Measurements from ENCODE around the gene CHRNA4. TPM values are rescaled to one million over a fixed set of nuclear protein-coding genes. Genes with fewer than 3 reads are reported as not detected.

The CHRNA4 gene
- total and polyA plus RNA-seq, 12 donors = 0.06 to 0.57 (median 0.26) TPM; not detected in 5

DNA sequence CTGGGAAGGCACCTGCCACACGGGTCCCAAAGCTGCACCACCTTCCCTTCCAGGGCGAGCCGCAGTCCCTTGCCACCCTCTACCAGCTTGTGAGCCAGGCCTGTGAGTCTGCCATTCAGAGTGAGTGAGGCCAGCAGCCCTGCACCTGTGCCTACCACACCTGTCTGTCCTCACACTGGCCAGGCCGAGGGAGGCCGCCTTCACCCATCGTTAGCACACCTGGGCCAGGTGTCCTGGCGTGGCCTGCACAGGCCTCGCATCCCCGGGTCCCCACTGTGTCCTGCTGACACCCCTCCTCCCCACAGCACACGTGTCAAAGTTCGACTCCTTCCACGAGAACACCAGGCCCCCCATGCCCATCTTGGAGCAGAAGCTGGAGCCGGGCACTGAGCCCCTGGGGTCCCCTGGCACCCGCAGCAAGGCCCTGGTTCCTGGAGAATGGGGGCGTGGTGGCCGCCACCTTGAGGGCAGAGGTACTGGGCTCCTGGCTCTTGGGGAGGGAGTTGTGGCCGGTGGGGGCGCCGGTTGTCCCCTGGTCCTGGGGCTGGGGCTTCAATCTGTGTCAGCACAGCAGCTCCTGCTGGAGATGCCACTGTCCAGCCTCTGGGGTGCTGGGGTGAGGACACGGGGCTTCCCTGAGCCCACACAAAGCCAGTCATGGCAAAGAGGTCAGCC is 33.0 kb downstream of the CHRNA4 start:
- H3K4me1 ChIP-seq (replicated peaks in 1 of 2) = no peaks in the 10 kb centered on the region
- TF ChIP-seq, protein P1, sequence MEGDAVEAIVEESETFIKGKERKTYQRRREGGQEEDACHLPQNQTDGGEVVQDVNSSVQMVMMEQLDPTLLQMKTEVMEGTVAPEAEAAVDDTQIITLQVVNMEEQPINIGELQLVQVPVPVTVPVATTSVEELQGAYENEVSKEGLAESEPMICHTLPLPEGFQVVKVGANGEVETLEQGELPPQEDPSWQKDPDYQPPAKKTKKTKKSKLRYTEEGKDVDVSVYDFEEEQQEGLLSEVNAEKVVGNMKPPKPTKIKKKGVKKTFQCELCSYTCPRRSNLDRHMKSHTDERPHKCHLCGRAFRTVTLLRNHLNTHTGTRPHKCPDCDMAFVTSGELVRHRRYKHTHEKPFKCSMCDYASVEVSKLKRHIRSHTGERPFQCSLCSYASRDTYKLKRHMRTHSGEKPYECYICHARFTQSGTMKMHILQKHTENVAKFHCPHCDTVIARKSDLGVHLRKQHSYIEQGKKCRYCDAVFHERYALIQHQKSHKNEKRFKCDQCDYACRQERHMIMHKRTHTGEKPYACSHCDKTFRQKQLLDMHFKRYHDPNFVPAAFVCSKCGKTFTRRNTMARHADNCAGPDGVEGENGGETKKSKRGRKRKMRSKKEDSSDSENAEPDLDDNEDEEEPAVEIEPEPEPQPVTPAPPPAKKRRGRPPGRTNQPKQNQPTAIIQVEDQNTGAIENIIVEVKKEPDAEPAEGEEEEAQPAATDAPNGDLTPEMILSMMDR (IDR thresholded peaks at IDR 0.05) = no peak
- no peak for TF ChIP-seq POLR2A (IDR thresholded peaks at IDR 0.05)
- 86 to 93% (median 88%) methylated on average over 10 to 20 of the region's 20 CpGs for WGBS, 4 donors
- H3K27me3 ChIP-seq = peaks cover 3% of the 10 kb centered on the region
- H3K9me3 ChIP-seq (replicated peaks in 1 of 3) = no peaks in the 10 kb centered on the region
- intact Hi-C loops (cut with DNase I) = no loop called here
- H3K27ac ChIP-seq = no peak overlapping the region
- H3K36me3 ChIP-seq (replicated peaks in 1 of 2) = no peaks in the 10 kb centered on the region
- H3K4me3 ChIP-seq = no peak overlapping the region
- DNase-seq = no peak

DNA sequence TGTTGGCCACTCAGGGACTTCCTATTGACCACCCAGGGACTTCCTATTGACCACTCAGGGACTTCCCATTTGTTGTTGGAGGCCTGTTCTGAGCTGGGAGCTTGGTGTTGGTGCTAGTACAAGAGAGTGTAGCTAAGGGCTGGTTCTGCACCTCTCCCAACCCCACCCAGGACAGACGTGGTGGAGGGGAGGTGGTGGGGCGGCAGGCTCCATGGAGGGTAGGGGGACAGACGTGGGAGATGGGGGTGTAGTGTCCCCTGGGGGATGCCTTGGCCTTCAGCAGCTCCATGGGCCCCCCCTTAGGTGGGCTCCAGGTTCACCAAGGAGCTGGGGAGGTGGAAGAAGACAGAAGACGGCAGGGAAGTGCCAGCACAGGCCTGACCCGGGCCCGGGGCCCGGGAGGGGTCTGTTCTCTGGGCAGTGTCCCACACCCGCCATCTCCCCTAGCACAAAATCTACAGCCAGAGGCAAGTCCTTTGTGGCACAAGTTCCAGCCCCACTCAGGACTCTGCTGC is 33.9 kb downstream of the CHRNA4 start:
- H3K4me3 ChIP-seq = no peak overlapping the region
- DNase-seq = no peak
- WGBS, 4 donors = 81 to 88% (median 85%) methylated on average over 5 to 8 of the region's 8 CpGs
- H3K27me3 ChIP-seq = peaks cover 3% of the 10 kb centered on the region
- no peaks in the 10 kb centered on the region for H3K4me1 ChIP-seq (replicated peaks in 1 of 2)
- no peaks in the 10 kb centered on the region for H3K9me3 ChIP-seq (replicated peaks in 1 of 3)
- no peaks in the 10 kb centered on the region for H3K36me3 ChIP-seq (replicated peaks in 1 of 2)
- no peak for TF ChIP-seq POLR2A (IDR thresholded peaks at IDR 0.05)
- TF ChIP-seq, protein P1 (IDR thresholded peaks at IDR 0.05) = no peak
- no peak overlapping the region for H3K27ac ChIP-seq
- intact Hi-C loops (cut with DNase I) = no loop called here

DNA sequence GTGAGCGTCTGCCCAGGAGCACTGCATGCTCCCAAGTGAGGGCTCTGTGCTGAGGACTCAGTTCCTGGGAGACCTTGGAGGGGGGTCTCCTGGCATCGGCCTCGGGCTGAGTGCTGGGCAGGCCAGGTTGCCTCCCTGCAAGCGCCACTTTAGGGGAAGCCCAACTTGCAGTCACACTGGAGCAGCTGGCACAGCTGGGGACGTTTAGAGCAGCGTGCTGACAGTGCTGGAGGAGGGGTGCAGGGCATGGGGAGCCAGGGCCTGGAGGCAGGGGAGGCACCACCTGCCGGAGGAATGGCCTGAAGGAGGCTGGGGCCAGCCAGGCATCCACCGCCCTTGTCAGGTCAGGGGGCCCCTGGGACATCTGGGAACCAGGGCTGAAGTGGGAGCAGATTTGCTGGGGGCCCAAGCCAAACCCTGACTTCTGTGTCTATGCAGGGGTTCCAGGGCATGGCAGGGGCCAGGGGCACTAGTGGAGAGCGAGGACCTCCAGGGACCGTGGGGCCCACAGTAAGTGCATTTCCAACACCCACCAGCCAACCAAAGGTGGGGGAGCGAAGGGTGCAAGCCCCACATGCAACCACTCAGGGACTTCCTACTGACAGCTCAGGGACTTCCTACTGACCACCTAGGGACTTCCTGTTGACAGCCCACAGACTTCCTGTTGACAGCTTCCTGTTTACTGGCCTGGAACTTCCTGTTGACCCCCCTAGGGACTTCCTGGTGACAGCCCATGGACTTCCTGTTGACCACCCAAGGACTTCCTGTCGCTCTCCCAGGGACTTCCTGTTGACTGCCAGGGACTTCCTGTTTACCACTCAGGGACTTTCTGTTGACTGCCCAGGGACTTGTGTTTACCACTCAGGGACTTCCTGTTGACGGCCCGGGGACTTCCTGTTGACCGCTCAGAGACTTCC is 34.6 kb downstream of the CHRNA4 start:
- Histone ChIP-seq H3K4me1 (replicated peaks in 1 of 2) (no peaks in the 10 kb centered on the region), H3K4me3 (no peak overlapping the region), H3K27ac (peak overlapping the region in 1 of 5 donors; percentile 55), H3K36me3 (replicated peaks in 1 of 2) (no peaks in the 10 kb centered on the region), H3K9me3 (replicated peaks in 1 of 3) (no peaks in the 10 kb centered on the region), H3K27me3 (peaks cover 3% of the 10 kb centered on the region)
- no peak for TF ChIP-seq POLR2A (IDR thresholded peaks at IDR 0.05)
- TF ChIP-seq, protein P1 (IDR thresholded peaks at IDR 0.05) = no peak
- intact Hi-C loops (cut with DNase I) = no loop called here
- 77 to 88% (median 81%) methylated on average over 7 to 15 of the region's 15 CpGs for whole genome bisulfite sequencing, 4 donors
- DNase-seq = no peak

DNA sequence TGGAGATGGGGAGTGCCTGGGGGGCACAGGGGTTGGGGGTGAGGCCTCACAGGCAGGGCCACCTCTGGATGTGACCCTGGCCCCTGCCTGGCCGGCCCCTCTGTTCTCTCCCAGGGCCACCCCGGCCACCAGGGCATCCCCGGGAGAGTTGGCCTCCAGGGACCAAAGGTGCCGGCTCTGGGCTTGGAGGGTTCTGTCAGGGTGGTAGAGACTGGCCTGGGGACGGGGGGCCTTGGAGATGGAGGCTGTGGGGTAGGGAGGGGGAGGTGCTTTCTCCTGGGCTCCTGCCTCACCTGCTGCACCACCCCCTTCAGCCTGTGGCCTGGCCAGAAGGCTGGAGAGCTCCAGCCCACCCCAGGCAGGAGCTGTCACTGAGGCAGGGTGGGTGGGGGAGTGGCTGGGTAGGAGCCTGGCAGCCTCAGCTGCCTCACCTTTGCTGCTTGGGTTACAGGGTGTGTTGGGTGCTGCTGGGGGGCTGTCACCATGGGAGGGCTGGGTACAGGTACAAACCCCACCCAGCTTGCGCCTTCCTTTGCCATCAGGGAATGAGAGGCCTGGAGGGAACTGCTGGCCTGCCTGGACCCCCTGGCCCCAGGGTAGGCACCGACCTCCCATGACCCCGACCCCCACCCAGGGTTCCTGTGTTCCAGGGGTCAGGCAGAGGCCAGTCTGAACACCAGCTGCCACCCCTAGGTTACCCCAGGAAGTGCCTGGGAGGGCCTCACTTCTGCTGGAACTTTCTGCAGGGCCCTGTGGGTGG is 35.4 kb downstream of the CHRNA4 start:
- Histone ChIP-seq H3K36me3 (replicated peaks in 1 of 2) (no peaks in the 10 kb centered on the region), H3K4me1 (replicated peaks in 1 of 2) (no peaks in the 10 kb centered on the region), H3K4me3 (no peak overlapping the region), H3K27me3 (peaks cover 3% of the 10 kb centered on the region), H3K27ac (no peak overlapping the region), H3K9me3 (replicated peaks in 1 of 3) (no peaks in the 10 kb centered on the region)
- DNase-seq = no peak
- WGBS, 4 donors = 65 to 86% (median 72%) methylated on average over 4 to 8 of the region's 8 CpGs
- TF ChIP-seq, protein P1 (IDR thresholded peaks at IDR 0.05) = no peak
- no peak for TF ChIP-seq POLR2A (IDR thresholded peaks at IDR 0.05)
- intact Hi-C loops (cut with DNase I) = no loop called here
